A673 (cell line): ENCODE data around the gene SUMF1.

Experiments
- EZH2 ChIP-seq: fragments of 200-600 bp; sonication (generic); IDR thresholded peaks from 2 replicates; pipeline ENCODE4 v1.6.1; 2017; ENCODE audit warnings: borderline replicate concordance, low read depth, mild to moderate bottlenecking, mixed read lengths, antibody characterized with exemption, low read length; ENCODE audit not compliant: poor library complexity, severe bottlenecking
- TF ChIP-seq, protein P1 (sequence below): fragments of 300-800, 200-600 bp; sonication (generic); conservative IDR thresholded peaks from 2 replicates; pipeline ENCODE4 v1.5.1; 2017; ENCODE audit warnings: low read depth, mild to moderate bottlenecking, antibody characterized with exemption, low read length, moderate library complexity, mixed read lengths

DNA sequence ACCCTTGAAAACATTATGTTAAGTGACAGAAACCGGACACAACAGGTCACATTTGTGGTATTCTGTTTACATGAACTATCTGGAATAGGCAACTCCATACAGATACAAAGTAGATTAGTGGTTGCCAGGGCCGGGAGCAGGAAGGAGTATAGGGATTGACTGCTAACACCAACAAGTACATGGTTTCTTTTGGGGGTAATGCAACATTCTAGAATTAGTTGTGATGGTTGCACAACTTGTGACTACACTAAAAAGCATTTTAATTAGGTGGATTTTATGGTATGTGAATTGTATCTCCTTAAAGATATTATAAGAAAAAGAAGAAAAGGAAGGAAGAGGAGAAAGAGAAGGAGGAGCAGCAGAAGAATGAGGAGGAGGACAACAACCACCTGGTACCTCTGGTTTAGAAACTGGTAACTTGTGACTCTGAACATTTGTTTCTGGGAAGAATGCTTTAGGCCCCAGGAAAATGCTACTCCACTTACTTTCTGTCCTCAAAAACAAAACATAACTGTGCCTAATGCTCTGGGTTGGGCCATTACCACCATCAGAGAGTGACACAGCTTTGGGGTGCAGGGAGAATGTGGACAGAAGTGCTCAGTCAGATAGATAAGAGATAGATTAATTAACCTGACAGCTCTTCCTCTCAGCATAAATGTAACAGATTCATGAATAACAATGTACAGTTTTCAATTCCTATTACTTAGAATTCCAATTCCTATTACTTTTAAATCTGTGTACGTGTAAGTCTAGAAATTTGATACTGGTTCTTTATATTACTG lies 143.6 kb downstream of the SUMF1 start:
- TF ChIP-seq, protein P1, sequence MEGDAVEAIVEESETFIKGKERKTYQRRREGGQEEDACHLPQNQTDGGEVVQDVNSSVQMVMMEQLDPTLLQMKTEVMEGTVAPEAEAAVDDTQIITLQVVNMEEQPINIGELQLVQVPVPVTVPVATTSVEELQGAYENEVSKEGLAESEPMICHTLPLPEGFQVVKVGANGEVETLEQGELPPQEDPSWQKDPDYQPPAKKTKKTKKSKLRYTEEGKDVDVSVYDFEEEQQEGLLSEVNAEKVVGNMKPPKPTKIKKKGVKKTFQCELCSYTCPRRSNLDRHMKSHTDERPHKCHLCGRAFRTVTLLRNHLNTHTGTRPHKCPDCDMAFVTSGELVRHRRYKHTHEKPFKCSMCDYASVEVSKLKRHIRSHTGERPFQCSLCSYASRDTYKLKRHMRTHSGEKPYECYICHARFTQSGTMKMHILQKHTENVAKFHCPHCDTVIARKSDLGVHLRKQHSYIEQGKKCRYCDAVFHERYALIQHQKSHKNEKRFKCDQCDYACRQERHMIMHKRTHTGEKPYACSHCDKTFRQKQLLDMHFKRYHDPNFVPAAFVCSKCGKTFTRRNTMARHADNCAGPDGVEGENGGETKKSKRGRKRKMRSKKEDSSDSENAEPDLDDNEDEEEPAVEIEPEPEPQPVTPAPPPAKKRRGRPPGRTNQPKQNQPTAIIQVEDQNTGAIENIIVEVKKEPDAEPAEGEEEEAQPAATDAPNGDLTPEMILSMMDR: no peak
- TF ChIP-seq EZH2: no peak
